K562 (cell line): Measurements from ENCODE around the gene CCDC15. TPM values are rescaled to one million over a fixed set of nuclear protein-coding genes. Genes with fewer than 3 reads are reported as not detected.

ENCODE experiments used
- CEBPB ChIP-seq: fragments of 450-650 bp; IDR thresholded peaks from 2 replicates; pipeline ENCODE4 v1.6.1; 2016; ENCODE audit warnings: missing genetic modification characterization, missing compliant biosample characterization
- CTBP1 ChIP-seq: fragments of 450-650 bp; IDR thresholded peaks from 2 replicates; pipeline ENCODE4 v1.6.1; 2016; ENCODE audit warnings: borderline replicate concordance
- EWSR1 ChIP-seq: fragments of 450-650 bp; IDR thresholded peaks from 2 replicates; pipeline ENCODE4 v1.6.1; 2018; ENCODE audit warnings: borderline replicate concordance, mild to moderate bottlenecking, low read depth, moderate library complexity; ENCODE audit not compliant: partially characterized antibody
- HIVEP1 ChIP-seq: fragments of 250-450 bp; sonication (Bioruptor Pico); IDR thresholded peaks from 2 replicates; pipeline ENCODE4 v1.4.0; 2020; ENCODE audit warnings: mild to moderate bottlenecking
- KLF1 ChIP-seq: fragments of 450-650 bp; IDR thresholded peaks from 2 replicates; pipeline ENCODE4 v1.6.1; 2016; ENCODE audit warnings: missing genetic modification characterization, missing compliant biosample characterization
- MYNN ChIP-seq, 2 experiments: sonication (generic); formaldehyde crosslinking in 1 of 2; IDR thresholded peaks; 2 replicates each; pipeline versions ENCODE4 v1.5.0 to v1.6.1; 2016 to 2020; ENCODE audit warnings: antibody characterized with exemption in 1 of 2, missing genetic modification reagents in 1 of 2
- NONO ChIP-seq, 2 experiments: fragments of 200-400 bp in 1 of 2; fragments of 450-650 bp in 1 of 2; formaldehyde crosslinking in 1 of 2; IDR thresholded peaks; 2 replicates each; pipeline ENCODE4 v1.6.1; 2017; ENCODE audit warnings: low read depth in 2 of 2, mild to moderate bottlenecking in 2 of 2, moderate library complexity in 2 of 2, low read length in 1 of 2
- RCOR1 ChIP-seq, 2 experiments: IDR thresholded peaks; 2 replicates each; pipeline ENCODE4 v1.6.1; 2012; ENCODE audit warnings: low read depth in 2 of 2, low read length in 2 of 2, borderline replicate concordance in 1 of 2, improper control_type of control experiment in 1 of 2
- TOE1 ChIP-seq, 2 experiments: fragments of 450-650 bp in 1 of 2; sonication (generic) in 1 of 2; formaldehyde crosslinking in 1 of 2; IDR thresholded peaks; 2 replicates each; pipeline versions ENCODE4 v1.7.1 to v1.8.0; 2016 to 2022; ENCODE audit warnings: borderline replicate concordance in 2 of 2, mild to moderate bottlenecking in 2 of 2, antibody characterized with exemption in 1 of 2, inconsistent platforms in 1 of 2, low read depth in 1 of 2, missing genetic modification reagents in 1 of 2, moderate library complexity in 1 of 2
- ZBTB7A ChIP-seq: IDR thresholded peaks from 2 replicates; pipeline ENCODE4 v1.6.1; 2011; ENCODE audit warnings: low read depth, mild to moderate bottlenecking, low read length, moderate library complexity, borderline replicate concordance; ENCODE audit not compliant: control insufficient read depth
- ZNF165 ChIP-seq: fragments of 250-450 bp; sonication (Bioruptor Pico); IDR thresholded peaks from 2 replicates; pipeline ENCODE4 v1.4.0; 2020; ENCODE audit warnings: borderline replicate concordance
- polyA plus RNA-seq, 8 experiments: library from polyadenylated mRNA; depleted of rRNA in 4 of 8; stranded (reverse) in 5 of 8; unstranded in 3 of 8; fragments of >200 nt; fragmentation: Nextera tagmentation in 2 of 8; fragmentation: Illumina TruSeq in 1 of 8; extraction: Ambion mirVana in 2 of 8; extraction: Trizol in 1 of 8; gene quantifications; 2 replicates each; pipeline versions ENCODE4 v1.2.1 to v1.2.3, GENCODE V29; 2011 to 2014; ENCODE audit warnings: inconsistent platforms in 1 of 8, missing spikeins in 1 of 8
- total RNA-seq, 7 experiments: library from RNA; depleted of rRNA in 6 of 7; stranded (reverse); fragments of >200 nt in 6 of 7; fragmentation: Illumina TruSeq in 2 of 7; extraction: Trizol in 2 of 7; gene quantifications; 2 replicates each; pipeline versions ENCODE4 v1.2.1 to v1.2.3, GENCODE V29; 2011 to 2021; ENCODE audit warnings: low replicate concordance in 1 of 7
- TF ChIP-seq, protein P1 (sequence below), 2 experiments: fragments of 450-650 bp in 1 of 2; sonication (generic) in 1 of 2; formaldehyde crosslinking in 1 of 2; IDR thresholded peaks in 1 of 2; conservative IDR thresholded peaks in 1 of 2; 2 replicates each; pipeline versions ENCODE4 v1.6.1 to v1.8.1; 2016 to 2023; ENCODE audit warnings: mild to moderate bottlenecking in 2 of 2, moderate library complexity in 2 of 2, inconsistent platforms in 1 of 2, missing genetic modification reagents in 1 of 2
- TF ChIP-seq, protein P2 (sequence below): IDR thresholded peaks from 2 replicates; pipeline ENCODE4 v1.6.1; 2016; ENCODE audit warnings: missing genetic modification characterization, missing compliant biosample characterization
- TF ChIP-seq, protein P3 (sequence below): fragments of 200-800 bp; sonication (Bioruptor generic); IDR thresholded peaks from 2 replicates; pipeline ENCODE4 v1.6.1; 2017; ENCODE audit warnings: missing genetic modification characterization, missing compliant biosample characterization
- TF ChIP-seq, protein P4 (sequence below): fragments of 250-450 bp; sonication (Bioruptor Pico); IDR thresholded peaks from 2 replicates; pipeline ENCODE4 v1.4.0; 2020

CCDC15 gene
- total and polyA plus RNA-seq, 9 of the 15 experiments (the other 6 are each of a cell fraction or from before 2014, with no cell fraction given), result 1.9 to 9.2 (median 3.9) TPM

DNA sequence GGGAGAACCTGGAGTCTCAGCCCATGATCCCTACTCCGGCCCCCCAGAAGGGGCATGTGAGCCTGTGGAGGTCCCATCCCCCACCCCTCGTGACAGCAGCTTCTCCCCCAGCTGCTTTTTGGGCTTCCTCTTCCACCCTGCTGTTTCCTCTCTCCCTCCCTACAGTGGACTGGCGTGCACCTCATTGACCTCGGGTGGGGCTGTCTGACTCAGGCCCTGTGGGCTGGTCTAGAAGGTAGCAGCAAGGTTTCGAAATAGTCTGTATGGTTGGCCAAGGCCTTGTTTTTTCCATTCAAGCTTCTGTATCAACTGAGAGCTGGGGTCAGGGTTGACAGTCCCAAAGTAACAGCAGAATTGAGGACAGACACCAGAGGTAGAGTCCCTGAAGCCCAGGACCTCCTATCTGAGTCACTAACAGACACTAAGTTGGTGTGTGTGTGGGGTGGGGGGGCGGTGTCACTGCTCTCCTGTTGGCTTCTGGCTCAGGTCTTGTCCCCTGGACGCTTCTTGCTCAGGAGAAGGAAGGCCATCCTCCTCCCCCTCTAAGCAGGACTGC, 116.8 kb downstream of the CCDC15 start (continued):
- TF ChIP-seq, protein P1, sequence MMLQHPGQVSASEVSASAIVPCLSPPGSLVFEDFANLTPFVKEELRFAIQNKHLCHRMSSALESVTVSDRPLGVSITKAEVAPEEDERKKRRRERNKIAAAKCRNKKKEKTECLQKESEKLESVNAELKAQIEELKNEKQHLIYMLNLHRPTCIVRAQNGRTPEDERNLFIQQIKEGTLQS (IDR thresholded peaks at IDR 0.05), result peak; percentile 78
- TF ChIP-seq, protein P1 (CRISPR knock-in tag; conservative IDR thresholded peaks at IDR 0.05), result no peak
- TF ChIP-seq NONO (IDR thresholded peaks at IDR 0.05; ENCODE audit: low read depth in 2 of 2, low read length in 1 of 2) (0 out of 4 replicates have a peak, but pooled peaks of 1 of the 2 experiments have one; percentile 23), TOE1 (IDR thresholded peaks at IDR 0.05; ENCODE audit: borderline replicate concordance) (peak; percentile 88), TOE1 (CRISPR knock-in tag; IDR thresholded peaks at IDR 0.05; ENCODE audit: borderline replicate concordance, low read depth) (no peak), CTBP1 (peak; percentile 71), CEBPB (tag) (peak; percentile 97), MYNN (IDR thresholded peaks at IDR 0.05) (peak; percentile 64; the same call in 1 of the 2 replicates), MYNN (CRISPR knock-in tag; IDR thresholded peaks at IDR 0.05) (no peak), HIVEP1 (no peak), KLF1 (tag) (peak; percentile 37; the same call in 1 of the 2 replicates), EWSR1 (no peak), ZBTB7A (peak; percentile 55; the same call in 1 of the 2 replicates), RCOR1 (IDR thresholded peaks at IDR 0.05; ENCODE audit: borderline replicate concordance in 1 of 2, low read depth in 2 of 2, low read length in 2 of 2) (peak in 1 of 2 experiments; percentile 24; a peak in 1 of 4 replicates), ZNF165 (CRISPR knock-in tag) (no peak)
- TF ChIP-seq, protein P2, sequence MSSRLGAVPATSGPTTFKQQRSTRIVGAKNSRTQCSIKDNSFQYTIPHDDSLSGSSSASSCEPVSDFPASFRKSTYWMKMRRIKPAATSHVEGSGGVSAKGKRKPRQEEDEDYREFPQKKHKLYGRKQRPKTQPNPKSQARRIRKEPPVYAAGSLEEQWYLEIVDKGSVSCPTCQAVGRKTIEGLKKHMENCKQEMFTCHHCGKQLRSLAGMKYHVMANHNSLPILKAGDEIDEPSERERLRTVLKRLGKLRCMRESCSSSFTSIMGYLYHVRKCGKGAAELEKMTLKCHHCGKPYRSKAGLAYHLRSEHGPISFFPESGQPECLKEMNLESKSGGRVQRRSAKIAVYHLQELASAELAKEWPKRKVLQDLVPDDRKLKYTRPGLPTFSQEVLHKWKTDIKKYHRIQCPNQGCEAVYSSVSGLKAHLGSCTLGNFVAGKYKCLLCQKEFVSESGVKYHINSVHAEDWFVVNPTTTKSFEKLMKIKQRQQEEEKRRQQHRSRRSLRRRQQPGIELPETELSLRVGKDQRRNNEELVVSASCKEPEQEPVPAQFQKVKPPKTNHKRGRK, result no peak
- TF ChIP-seq, protein P3, sequence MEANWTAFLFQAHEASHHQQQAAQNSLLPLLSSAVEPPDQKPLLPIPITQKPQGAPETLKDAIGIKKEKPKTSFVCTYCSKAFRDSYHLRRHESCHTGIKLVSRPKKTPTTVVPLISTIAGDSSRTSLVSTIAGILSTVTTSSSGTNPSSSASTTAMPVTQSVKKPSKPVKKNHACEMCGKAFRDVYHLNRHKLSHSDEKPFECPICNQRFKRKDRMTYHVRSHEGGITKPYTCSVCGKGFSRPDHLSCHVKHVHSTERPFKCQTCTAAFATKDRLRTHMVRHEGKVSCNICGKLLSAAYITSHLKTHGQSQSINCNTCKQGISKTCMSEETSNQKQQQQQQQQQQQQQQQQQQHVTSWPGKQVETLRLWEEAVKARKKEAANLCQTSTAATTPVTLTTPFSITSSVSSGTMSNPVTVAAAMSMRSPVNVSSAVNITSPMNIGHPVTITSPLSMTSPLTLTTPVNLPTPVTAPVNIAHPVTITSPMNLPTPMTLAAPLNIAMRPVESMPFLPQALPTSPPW (CRISPR knock-in tag), result peak; percentile 91
- TF ChIP-seq, protein P4, sequence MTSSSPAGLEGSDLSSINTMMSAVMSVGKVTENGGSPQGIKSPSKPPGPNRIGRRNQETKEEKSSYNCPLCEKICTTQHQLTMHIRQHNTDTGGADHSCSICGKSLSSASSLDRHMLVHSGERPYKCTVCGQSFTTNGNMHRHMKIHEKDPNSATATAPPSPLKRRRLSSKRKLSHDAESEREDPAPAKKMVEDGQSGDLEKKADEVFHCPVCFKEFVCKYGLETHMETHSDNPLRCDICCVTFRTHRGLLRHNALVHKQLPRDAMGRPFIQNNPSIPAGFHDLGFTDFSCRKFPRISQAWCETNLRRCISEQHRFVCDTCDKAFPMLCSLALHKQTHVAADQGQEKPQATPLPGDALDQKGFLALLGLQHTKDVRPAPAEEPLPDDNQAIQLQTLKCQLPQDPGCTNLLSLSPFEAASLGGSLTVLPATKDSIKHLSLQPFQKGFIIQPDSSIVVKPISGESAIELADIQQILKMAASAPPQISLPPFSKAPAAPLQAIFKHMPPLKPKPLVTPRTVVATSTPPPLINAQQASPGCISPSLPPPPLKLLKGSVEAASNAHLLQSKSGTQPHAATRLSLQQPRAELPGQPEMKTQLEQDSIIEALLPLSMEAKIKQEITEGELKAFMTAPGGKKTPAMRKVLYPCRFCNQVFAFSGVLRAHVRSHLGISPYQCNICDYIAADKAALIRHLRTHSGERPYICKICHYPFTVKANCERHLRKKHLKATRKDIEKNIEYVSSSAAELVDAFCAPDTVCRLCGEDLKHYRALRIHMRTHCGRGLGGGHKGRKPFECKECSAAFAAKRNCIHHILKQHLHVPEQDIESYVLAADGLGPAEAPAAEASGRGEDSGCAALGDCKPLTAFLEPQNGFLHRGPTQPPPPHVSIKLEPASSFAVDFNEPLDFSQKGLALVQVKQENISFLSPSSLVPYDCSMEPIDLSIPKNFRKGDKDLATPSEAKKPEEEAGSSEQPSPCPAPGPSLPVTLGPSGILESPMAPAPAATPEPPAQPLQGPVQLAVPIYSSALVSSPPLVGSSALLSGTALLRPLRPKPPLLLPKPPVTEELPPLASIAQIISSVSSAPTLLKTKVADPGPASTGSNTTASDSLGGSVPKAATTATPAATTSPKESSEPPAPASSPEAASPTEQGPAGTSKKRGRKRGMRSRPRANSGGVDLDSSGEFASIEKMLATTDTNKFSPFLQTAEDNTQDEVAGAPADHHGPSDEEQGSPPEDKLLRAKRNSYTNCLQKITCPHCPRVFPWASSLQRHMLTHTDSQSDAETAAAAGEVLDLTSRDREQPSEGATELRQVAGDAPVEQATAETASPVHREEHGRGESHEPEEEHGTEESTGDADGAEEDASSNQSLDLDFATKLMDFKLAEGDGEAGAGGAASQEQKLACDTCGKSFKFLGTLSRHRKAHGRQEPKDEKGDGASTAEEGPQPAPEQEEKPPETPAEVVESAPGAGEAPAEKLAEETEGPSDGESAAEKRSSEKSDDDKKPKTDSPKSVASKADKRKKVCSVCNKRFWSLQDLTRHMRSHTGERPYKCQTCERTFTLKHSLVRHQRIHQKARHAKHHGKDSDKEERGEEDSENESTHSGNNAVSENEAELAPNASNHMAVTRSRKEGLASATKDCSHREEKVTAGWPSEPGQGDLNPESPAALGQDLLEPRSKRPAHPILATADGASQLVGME (CRISPR knock-in tag), result 0 out of 2 replicates have a peak, but pooled peaks have one; percentile 52
